HG02970 (cell line): ENCODE measurements around the gene FCRL4.
"Not testable (repeated sequence)": the region's sequence is repeated elsewhere in the genome, so short reads cannot be mapped to it uniquely, and the experiment has no call there.

Experiments used
- ATAC-seq: cut with Tn5 transposase; IDR thresholded peaks from one replicate; pipeline ENCODE4 v1.9.1; 2021; ENCODE audit warnings: mild to moderate bottlenecking, moderate library complexity, moderate number of reproducible peaks; ENCODE audit not compliant: unreplicated experiment, low FRiP score

The FCRL4 gene

DNA sequence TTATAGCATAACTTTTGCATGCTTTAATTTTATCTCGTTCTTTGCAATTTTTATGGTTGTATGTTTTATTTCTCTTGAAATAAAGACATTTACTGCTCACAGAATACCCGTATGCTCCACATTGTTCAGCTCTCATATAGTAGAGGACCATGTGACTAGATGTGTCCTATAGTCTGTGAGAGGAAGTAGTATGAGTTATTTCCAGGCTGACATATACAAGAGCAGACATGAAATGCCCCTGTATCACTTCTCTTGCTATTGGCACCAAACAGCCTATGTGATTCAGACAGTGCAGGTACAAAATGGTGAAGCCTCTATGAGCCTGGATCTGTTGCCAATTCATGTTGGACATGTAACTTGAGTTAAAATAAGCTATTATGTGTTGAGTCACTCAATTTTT, 39.8 kb downstream of the FCRL4 start:
- ATAC-seq, result no peak

DNA sequence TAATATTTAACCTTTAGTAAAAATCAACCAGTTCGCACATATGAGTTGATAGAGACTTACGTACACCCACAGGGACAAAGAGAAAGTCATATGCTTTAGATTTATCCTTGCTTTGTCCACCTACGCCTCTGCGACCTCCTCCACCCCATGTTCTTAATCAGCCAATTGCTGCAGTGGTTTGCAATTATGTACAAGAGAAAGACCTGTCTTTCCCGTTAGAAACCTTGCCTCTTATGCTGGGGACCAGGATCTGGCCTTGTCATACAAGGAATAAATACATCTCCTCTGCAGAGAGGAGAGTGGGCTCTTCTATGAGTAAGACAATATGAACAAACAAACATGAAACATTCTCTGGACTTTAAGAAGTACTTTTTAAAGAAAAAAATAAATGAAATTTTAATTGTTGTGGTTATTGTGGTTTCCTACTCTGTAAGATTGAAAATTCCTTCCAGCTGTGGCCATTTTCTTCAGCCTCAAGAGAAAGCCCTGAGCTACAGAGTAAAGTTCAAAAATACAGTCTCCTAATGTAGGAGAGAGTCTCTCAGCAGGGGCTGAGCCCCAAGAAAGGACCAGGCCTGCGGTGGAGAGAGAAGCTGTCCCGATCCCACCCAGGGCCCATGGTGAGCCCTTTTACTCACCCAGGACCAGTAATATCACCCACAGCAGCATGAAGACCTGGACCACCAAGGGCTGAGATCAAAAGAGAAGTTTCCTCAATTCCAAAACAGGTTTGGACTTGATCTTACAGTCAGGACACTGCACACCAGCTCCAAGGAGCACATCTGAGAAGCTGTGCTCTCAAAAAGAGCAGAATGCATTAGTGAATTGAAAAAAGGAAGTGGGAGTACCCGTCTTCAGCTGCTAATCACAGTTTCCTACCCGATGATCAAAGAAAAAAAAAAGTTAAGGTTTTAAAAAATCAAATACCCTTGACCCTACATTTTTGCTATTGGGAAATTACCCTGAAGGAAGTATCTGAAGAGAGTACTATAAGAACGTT, 45.9 kb downstream of the FCRL4 start, which contains the start of gene FCRL5:
FCRL5 (minus strand) TSS at position 822 of the 1,000 bp plus-strand sequence; CDS start at position 669, 153 bp downstream.
- no peak for ATAC-seq

DNA sequence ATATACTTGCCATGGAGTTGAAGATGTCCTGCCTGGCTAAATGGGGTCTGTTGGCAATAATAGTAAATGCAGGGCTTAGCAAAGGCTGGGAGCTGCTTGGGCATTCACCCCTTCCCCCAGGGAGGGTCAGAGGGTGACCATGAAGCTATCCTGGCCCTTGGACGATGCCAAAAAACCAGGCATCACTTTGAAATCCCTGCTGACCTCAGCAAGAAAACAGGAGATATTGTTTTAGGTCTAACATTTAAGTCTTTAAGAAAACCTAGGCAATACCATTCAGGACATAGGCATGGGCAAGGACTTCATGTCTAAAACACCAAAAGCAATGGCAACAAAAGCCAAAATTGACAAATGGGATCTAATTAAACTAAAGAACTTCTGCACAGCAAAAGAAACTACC, 49.8 kb downstream of the FCRL4 start:
- ATAC-seq, result not testable (repeated sequence)

DNA sequence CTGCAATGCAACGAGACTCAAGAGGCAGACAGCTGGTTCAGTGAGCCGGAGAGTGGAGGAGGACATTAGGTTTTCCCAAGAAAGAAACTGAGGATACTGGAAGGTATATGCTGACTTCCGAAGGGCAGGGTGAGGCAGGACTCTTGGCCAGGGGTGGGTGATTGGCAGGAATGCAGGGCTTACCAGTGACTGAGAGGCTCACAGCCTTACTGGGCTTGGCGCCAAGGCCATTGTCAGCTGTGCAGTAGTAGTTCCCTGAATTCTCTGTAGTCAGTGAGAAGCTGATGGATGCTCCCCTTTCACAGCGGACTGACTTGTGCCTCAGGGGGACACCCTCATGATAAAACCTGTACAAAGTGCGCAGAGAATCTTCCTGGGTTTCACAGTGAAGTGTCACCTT, 55.2 kb downstream of the FCRL4 start:
- ATAC-seq, result no peak

DNA sequence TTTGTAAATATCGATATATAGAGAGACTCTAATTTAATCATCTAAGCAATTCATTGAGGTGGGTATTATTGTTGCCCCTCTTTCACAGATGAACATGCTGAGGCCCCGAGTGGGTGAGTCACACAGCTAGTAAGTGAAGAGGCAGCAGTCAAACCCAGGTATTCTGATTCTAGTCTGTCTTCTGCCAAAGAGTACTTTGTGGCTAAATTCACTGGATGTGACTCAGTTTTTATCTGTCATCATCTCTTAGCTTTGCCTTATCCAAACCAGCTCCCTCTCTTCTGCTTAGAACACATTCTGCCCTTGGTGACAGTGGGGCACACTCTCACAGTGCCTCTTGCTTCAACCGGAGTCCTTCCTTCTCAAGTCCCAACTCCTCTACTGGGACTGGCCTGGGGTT, 57.0 kb downstream of the FCRL4 start:
- ATAC-seq, result no peak

DNA sequence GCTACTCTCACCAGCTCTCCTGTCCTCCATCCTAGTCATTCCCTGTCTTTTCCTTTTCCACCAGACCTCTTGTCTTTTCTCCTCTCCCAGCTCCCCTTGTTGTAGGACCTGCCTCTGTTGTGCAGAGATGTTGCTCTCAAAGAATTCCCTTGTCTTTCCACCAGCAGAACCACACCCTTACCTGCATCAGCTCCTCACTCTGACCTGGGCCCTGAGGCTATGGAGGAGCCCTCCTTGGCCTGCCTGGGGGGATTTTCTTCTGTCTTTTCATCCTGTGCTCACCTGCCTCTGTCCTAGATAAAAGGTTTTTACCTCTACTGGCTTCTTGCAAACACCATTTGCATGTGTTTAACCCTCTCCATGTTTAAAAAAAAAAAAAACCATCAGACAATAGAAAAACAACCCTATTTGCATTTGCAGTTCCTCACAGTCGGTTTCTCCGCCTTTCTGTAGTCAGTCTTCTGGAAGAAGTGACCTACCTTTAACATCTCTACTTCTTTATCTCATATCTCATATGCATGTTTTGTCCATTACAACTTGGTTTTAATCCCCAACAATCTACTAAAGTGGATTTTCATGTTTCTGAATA, 57.6 kb downstream of the FCRL4 start:
- ATAC-seq, result no peak

DNA sequence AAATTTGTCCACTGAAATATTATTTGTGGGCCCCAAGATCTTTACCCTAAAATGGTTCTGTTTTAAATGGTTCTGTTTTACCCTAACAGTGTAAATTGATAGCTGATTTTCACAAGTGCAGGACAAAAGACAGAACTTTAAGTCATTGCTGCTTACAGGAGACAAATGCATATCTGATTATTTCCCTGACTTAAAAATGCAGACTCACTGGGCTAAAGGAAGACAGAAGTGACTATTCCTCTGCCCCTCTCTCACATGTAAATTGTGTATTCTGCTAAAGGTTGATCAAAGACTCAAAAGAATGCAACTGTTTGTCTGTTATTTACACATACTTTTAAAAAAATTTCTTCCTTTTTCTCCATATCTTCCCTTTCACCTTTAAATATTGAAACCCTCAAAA, 58.3 kb downstream of the FCRL4 start:
- ATAC-seq, result no peak

DNA sequence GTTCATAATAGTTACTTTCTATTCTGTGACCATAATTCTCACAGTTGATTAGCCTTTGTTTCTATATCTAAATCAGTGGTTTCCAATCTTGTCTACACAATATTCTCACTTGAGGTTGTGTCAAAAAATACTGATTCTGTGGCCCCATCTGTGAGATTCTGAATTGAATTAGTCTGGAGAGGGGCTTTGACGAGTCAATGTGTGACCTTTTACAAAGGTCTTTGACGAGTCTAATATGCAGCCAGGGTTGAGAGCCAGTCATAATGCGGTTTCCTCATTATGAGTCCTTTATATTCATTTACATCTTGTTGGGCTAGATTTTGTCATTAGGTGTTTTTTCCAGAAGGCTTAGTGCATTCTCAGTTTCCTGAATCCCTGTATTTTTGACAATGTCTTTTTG, 65.3 kb downstream of the FCRL4 start:
- no peak for ATAC-seq

DNA sequence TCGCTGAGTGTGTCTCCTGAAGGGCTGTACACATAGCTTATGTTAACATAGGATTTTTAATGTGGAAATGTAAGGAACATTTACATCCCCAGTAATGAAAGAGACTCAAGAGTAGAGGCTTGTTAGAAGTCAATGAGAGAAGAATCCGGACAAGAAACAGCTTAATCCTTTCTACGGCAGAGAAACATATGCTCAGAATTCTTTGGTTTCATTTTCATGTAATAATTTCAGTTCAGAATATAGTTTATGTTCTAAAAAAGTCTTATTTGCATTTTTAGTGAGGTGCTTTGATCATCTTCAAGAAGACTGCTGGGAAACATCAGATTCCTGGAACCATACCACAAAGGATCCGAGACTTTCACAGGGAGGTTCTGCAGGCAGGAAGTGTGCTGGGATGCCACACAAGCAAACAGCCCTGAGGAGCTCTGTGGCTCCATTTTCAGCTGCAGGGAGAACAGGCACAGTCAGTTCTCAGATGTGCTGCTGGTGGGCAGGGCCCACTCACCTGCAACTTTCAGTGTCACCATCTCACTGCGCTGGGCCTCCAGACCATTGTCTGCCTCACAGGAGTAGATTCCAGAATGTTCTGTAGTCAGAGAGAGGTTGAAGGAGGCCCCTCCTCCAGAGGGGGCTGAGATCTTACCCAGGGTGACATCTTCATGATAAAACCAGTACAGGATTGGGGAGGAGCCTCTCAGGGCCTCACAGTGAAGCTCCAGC, 74.0 kb downstream of the FCRL4 start:
- no peak for ATAC-seq
